Activated CD8-positive, alpha-beta T cell treated with anti-CD3 and anti-CD28 coated beads for 36 hours (primary cell): Measurements from ENCODE around the gene DPYD. TPM values are rescaled to one million over a fixed set of nuclear protein-coding genes. Genes with fewer than 3 reads are reported as not detected.

Experiments
- ATAC-seq: fragments of 200-7000 bp; cut with Tn5 transposase; one replicate; pipeline ENCODE4 v1.10.0; 2021; ENCODE audit warnings: mild to moderate bottlenecking, moderate library complexity
- CTCF ChIA-PET: fragments of 350-600 bp; sonication (Branson Sonifier 250); formaldehyde crosslinking; loops from one replicate; lab custom pipeline; 2021; ENCODE audit warnings: antibody characterized with exemption; lab: Charles Lee
- POLR2A ChIA-PET: fragments of 350-600 bp; sonication (Branson Sonifier 250); formaldehyde crosslinking; loops from one replicate; lab custom pipeline; 2021; ENCODE audit warnings: antibody characterized with exemption; lab: Charles Lee
- DNase-seq: peaks from one replicate; pipeline ENCODE4 v3.0.0-alpha.2; 2020
- H3K27ac Mint-ChIP-seq: one replicate; pipeline ENCODE4 v1.8.0; 2021; ENCODE audit warnings: mild to moderate bottlenecking, mixed read lengths
- H3K27me3 Mint-ChIP-seq: one replicate; pipeline ENCODE4 v1.8.0; 2021; ENCODE audit warnings: mixed read lengths
- H3K36me3 Mint-ChIP-seq: one replicate; pipeline ENCODE4 v1.8.0; 2021; ENCODE audit warnings: low read depth, mixed read lengths
- H3K4me1 Mint-ChIP-seq: one replicate; pipeline ENCODE4 v1.8.0; 2021; ENCODE audit warnings: low read depth, mixed read lengths
- H3K4me3 Mint-ChIP-seq: one replicate; pipeline ENCODE4 v1.8.0; 2021; ENCODE audit warnings: mild to moderate bottlenecking, moderate library complexity, mixed read lengths
- H3K9me3 Mint-ChIP-seq: one replicate; pipeline ENCODE4 v1.8.0; 2021; ENCODE audit warnings: mixed read lengths
- CTCF ChIP-seq: fragments of 200-600 bp; IDR thresholded peaks from one replicate; pipeline ENCODE4 v1.8.0; 2022; ENCODE audit warnings: antibody characterized with exemption, mild to moderate bottlenecking
- intact Hi-C: fragments of 100-400 bp; cut with micrococcal nuclease; formaldehyde crosslinking; loops from one replicate; pipeline ENCODE4 v1.10.0; 2022
- total RNA-seq, 2 experiments: library from RNA; stranded (reverse); gene quantifications; one replicate each; pipeline ENCODE4 v1.2.3, GENCODE V29; 2021

Gene DPYD
- total RNA-seq, 2 experiments from 2014 or later: 10.7 to 10.8 TPM

- peaks cover 4% of the 10 kb centered on the region for H3K4me1 Mint-ChIP-seq
- H3K27ac Mint-ChIP-seq: no peak overlapping the region
- no peaks in the 10 kb centered on the region for H3K9me3 Mint-ChIP-seq
- intact Hi-C loops: no loop called here
- DNase-seq (no peak), ATAC-seq (no peak)
- H3K4me3 Mint-ChIP-seq: no peak overlapping the region
- ChIA-PET CTCF (no interaction called here), POLR2A (no interaction called here)
- TF ChIP-seq CTCF: no peak
- H3K27me3 Mint-ChIP-seq: no peaks in the 10 kb centered on the region
- H3K36me3 Mint-ChIP-seq: peaks cover 11% of the 10 kb centered on the region
Observed at GRCh38 chr1:97373000-97373399, 547.8 kb downstream of the DPYD start.

GRCh38 chr1:97372531-97372930 is 548.3 kb downstream of the DPYD start:
- intact Hi-C loops: no loop called here
- Mint-ChIP-seq H3K4me1 (peaks cover 3% of the 10 kb centered on the region), H3K36me3 (peaks cover 16% of the 10 kb centered on the region), H3K4me3 (no peak overlapping the region), H3K27me3 (no peaks in the 10 kb centered on the region), H3K9me3 (no peaks in the 10 kb centered on the region), H3K27ac (no peak overlapping the region)
- ChIA-PET CTCF (no interaction called here), POLR2A (no interaction called here)
- no peak for ATAC-seq
- no peak for DNase-seq
- TF ChIP-seq CTCF: no peak

- no peak overlapping the region for H3K27ac Mint-ChIP-seq
- no peak overlapping the region for H3K4me3 Mint-ChIP-seq
- H3K9me3 Mint-ChIP-seq: no peaks in the 10 kb centered on the region
- no peak for TF ChIP-seq CTCF
- no peak for ATAC-seq
- intact Hi-C loops: no loop called here
- DNase-seq: no peak
- no peaks in the 10 kb centered on the region for H3K4me1 Mint-ChIP-seq
- peaks cover 27% of the 10 kb centered on the region for H3K36me3 Mint-ChIP-seq
- ChIA-PET CTCF (interaction anchor here (1.2 kb wide), 1 partner anchor 9 kb away, joined by 5 read pairs; no protein-coding TSS in a partner anchor), POLR2A (no interaction called here)
- no peaks in the 10 kb centered on the region for H3K27me3 Mint-ChIP-seq
Observed at GRCh38 chr1:97368296-97368695, 552.5 kb downstream of the DPYD start.

- H3K36me3 Mint-ChIP-seq: peaks cover 27% of the 10 kb centered on the region
- no peak overlapping the region for H3K4me3 Mint-ChIP-seq
- H3K4me1 Mint-ChIP-seq: no peaks in the 10 kb centered on the region
- DNase-seq (no peak), ATAC-seq (no peak)
- POLR2A ChIA-PET: no interaction called here
- CTCF ChIA-PET: no interaction called here
- no peaks in the 10 kb centered on the region for H3K9me3 Mint-ChIP-seq
- H3K27me3 Mint-ChIP-seq: no peaks in the 10 kb centered on the region
- intact Hi-C loops: no loop called here
- H3K27ac Mint-ChIP-seq: no peak overlapping the region
- no peak for TF ChIP-seq CTCF
Observed at GRCh38 chr1:97366984-97367383, 553.9 kb downstream of the DPYD start.

GRCh38 chr1:97365026-97365425 is 555.8 kb downstream of the DPYD start:
- no peak for TF ChIP-seq CTCF
- no peaks in the 10 kb centered on the region for H3K27me3 Mint-ChIP-seq
- no peak overlapping the region for H3K27ac Mint-ChIP-seq
- H3K4me1 Mint-ChIP-seq: no peaks in the 10 kb centered on the region
- CTCF ChIA-PET: no interaction called here
- ATAC-seq (no peak), DNase-seq (no peak)
- intact Hi-C loops: no loop called here
- peaks cover 7% of the 10 kb centered on the region for H3K9me3 Mint-ChIP-seq
- H3K4me3 Mint-ChIP-seq: no peak overlapping the region
- peaks cover 30% of the 10 kb centered on the region for H3K36me3 Mint-ChIP-seq
- POLR2A ChIA-PET: no interaction called here
